ENCODE data around the gene PCF11. TPM values are rescaled to one million over a fixed set of nuclear protein-coding genes. Genes with fewer than 3 reads are reported as not detected.

The PCF11 gene
- total RNA-seq, 1 donor from 2014 or later: 46.7 TPM

DNA sequence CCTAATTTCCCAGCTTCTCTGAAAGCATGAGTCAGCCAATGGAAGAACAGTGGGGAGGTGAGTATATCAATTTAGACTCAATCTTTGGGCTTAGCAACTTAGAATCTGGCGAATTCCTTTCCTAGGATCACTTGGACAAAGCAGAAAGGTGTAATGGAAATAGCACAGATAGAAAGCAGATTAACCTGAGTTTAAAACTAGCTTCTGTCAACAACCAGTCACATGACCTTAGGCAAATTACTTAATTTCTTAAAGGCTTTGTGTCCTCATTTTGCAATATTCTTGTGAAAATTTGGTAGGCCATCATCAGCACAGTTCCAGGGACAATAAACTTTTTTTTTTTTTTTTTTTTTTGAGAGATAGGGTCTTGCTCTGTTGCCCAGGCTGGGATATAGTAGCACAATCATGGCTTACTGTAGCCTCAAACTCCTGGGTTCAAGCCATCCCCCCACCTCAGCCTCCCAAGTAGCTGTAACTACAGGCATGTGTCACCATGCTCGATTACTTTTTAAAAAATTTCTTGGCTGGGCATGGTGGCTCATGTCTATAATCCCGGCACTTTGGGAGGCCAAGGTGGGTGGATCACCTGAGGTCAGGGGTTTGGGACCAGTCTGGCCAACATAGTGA is 40.8 kb upstream of the PCF11 start:
- no peaks in the 10 kb centered on the region for H3K9me3 Mint-ChIP-seq (ENCODE audit: unreplicated experiment)
- H3K27me3 Mint-ChIP-seq (ENCODE audit: unreplicated experiment): no peaks in the 10 kb centered on the region
- no peaks in the 10 kb centered on the region for H3K36me3 Mint-ChIP-seq (ENCODE audit: unreplicated experiment)
- TF ChIP-seq, protein P1, sequence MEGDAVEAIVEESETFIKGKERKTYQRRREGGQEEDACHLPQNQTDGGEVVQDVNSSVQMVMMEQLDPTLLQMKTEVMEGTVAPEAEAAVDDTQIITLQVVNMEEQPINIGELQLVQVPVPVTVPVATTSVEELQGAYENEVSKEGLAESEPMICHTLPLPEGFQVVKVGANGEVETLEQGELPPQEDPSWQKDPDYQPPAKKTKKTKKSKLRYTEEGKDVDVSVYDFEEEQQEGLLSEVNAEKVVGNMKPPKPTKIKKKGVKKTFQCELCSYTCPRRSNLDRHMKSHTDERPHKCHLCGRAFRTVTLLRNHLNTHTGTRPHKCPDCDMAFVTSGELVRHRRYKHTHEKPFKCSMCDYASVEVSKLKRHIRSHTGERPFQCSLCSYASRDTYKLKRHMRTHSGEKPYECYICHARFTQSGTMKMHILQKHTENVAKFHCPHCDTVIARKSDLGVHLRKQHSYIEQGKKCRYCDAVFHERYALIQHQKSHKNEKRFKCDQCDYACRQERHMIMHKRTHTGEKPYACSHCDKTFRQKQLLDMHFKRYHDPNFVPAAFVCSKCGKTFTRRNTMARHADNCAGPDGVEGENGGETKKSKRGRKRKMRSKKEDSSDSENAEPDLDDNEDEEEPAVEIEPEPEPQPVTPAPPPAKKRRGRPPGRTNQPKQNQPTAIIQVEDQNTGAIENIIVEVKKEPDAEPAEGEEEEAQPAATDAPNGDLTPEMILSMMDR (IDR thresholded peaks at IDR 0.05; ENCODE audit: partially characterized antibody, unreplicated experiment): no peak
- H3K27ac Mint-ChIP-seq (ENCODE audit: unreplicated experiment): no peak overlapping the region
- no peak for DNase-seq
- no peak overlapping the region for H3K4me3 Mint-ChIP-seq (ENCODE audit: unreplicated experiment)
- peaks cover 8% of the 10 kb centered on the region for H3K4me1 Mint-ChIP-seq (ENCODE audit: low read depth, unreplicated experiment)

DNA sequence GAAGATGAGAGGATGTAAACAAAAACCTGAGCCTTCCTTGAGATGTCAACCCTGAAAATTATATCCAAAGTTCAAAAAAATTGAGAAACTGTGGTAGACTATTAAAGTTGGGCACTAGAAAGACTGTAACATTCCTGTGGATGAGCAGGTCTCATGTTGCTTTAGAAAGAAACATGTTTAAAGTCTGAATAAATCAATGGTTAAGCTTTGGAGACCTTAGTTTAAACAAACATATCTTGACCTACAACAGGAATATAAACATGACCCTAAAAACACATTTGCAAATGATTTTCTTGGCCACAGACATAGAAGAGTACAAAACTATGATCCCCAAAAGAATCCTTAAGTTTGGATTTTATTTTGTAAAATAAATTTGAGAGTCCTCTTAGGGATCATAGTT is 38.1 kb upstream of the PCF11 start:
- H3K36me3 Mint-ChIP-seq (ENCODE audit: unreplicated experiment): no peaks in the 10 kb centered on the region
- no peaks in the 10 kb centered on the region for H3K27me3 Mint-ChIP-seq (ENCODE audit: unreplicated experiment)
- H3K27ac Mint-ChIP-seq (ENCODE audit: unreplicated experiment): no peak overlapping the region
- no peak overlapping the region for H3K4me3 Mint-ChIP-seq (ENCODE audit: unreplicated experiment)
- no peaks in the 10 kb centered on the region for H3K9me3 Mint-ChIP-seq (ENCODE audit: unreplicated experiment)
- peaks cover 17% of the 10 kb centered on the region for H3K4me1 Mint-ChIP-seq (ENCODE audit: low read depth, unreplicated experiment)
- TF ChIP-seq, protein P1 (IDR thresholded peaks at IDR 0.05; ENCODE audit: partially characterized antibody, unreplicated experiment): no peak
- no peak for DNase-seq

- Mint-ChIP-seq H3K27ac (ENCODE audit: unreplicated experiment) (no peak overlapping the region), H3K4me3 (ENCODE audit: unreplicated experiment) (no peak overlapping the region), H3K27me3 (ENCODE audit: unreplicated experiment) (no peaks in the 10 kb centered on the region), H3K9me3 (ENCODE audit: unreplicated experiment) (no peaks in the 10 kb centered on the region), H3K4me1 (ENCODE audit: low read depth, unreplicated experiment) (peaks cover 17% of the 10 kb centered on the region), H3K36me3 (ENCODE audit: unreplicated experiment) (no peaks in the 10 kb centered on the region)
- TF ChIP-seq, protein P1 (IDR thresholded peaks at IDR 0.05; ENCODE audit: partially characterized antibody, unreplicated experiment): no peak
- no peak for DNase-seq
Observed at GRCh38 chr11:83119216-83119615, 37.7 kb upstream of the PCF11 start.

DNA sequence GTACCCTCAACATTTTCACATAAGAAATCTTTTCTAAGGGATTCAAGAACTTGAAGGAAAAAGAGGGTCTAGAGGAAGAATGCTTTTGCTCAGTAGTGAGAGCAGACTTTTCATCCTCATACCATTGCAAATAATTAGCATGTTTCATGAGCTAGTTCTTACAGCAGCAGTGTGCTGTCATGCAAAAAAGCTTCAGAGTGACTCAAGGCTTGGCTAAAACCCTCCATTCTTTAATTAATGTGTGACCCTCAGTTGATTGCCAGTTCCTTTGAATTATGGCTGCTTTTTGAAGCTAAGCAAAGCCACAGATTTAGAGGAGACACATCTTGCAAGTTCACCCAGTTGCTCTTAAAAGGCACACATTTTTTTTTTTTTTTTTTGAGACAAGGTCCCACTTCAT is 36.6 kb upstream of the PCF11 start:
- DNase-seq: no peak
- Mint-ChIP-seq H3K4me3 (ENCODE audit: unreplicated experiment) (no peak overlapping the region), H3K27ac (ENCODE audit: unreplicated experiment) (no peak overlapping the region), H3K9me3 (ENCODE audit: unreplicated experiment) (no peaks in the 10 kb centered on the region), H3K36me3 (ENCODE audit: unreplicated experiment) (no peaks in the 10 kb centered on the region), H3K27me3 (ENCODE audit: unreplicated experiment) (no peaks in the 10 kb centered on the region), H3K4me1 (ENCODE audit: low read depth, unreplicated experiment) (peaks cover 14% of the 10 kb centered on the region)
- TF ChIP-seq, protein P1 (IDR thresholded peaks at IDR 0.05; ENCODE audit: partially characterized antibody, unreplicated experiment): no peak

- Mint-ChIP-seq H3K36me3 (ENCODE audit: unreplicated experiment) (no peaks in the 10 kb centered on the region), H3K27ac (ENCODE audit: unreplicated experiment) (no peak overlapping the region), H3K9me3 (ENCODE audit: unreplicated experiment) (no peaks in the 10 kb centered on the region), H3K4me3 (ENCODE audit: unreplicated experiment) (no peak overlapping the region), H3K27me3 (ENCODE audit: unreplicated experiment) (peaks cover 2% of the 10 kb centered on the region), H3K4me1 (ENCODE audit: low read depth, unreplicated experiment) (peaks cover 9% of the 10 kb centered on the region)
- TF ChIP-seq, protein P1 (IDR thresholded peaks at IDR 0.05; ENCODE audit: partially characterized antibody, unreplicated experiment): no peak
- DNase-seq: no peak
Observed at GRCh38 chr11:83122050-83122449, 34.9 kb upstream of the PCF11 start.
